Keratinocyte (primary cell): ENCODE measurements around the gene SCMH1. TPM values are rescaled to one million over a fixed set of nuclear protein-coding genes. Genes with fewer than 3 reads are reported as not detected.
"Not testable (repeated sequence)": the region's sequence is repeated elsewhere in the genome, so short reads cannot be mapped to it uniquely, and the experiment has no call there.

Experiments used
- DNase-seq: peaks from one replicate; pipeline ENCODE4 v3.0.0-alpha.2; 2011; ENCODE audit warnings: low read depth, missing footprints, low spot score
- FAIRE-seq: peaks from 2 replicates; lab custom pipeline; 2011; peaks lifted over from hg19 to GRCh38; lab: Jason Lieb, UNC
- H2AFZ ChIP-seq: 2 replicates; pipeline ENCODE4 v1.6.0; 2012; ENCODE audit warnings: low read length, control low read depth, inconsistent platforms; ENCODE audit not compliant: control insufficient read depth
- H3K27ac ChIP-seq: 2 replicates; pipeline ENCODE4 v1.5.1; 2011; ENCODE audit warnings: low read length; ENCODE audit not compliant: control insufficient read depth, insufficient read depth
- H3K27me3 ChIP-seq: 3 replicates; pipeline ENCODE4 v1.6.0; 2011; ENCODE audit warnings: low read length; ENCODE audit not compliant: control insufficient read depth, insufficient read depth; ENCODE audit errors: extremely low read depth
- H3K36me3 ChIP-seq, 2 experiments: 2 replicates in 1 of 2; 3 replicates in 1 of 2; pipeline ENCODE4 v1.5.1; 2011; ENCODE audit warnings: low read length in 2 of 2, mild to moderate bottlenecking in 1 of 2; ENCODE audit not compliant: control insufficient read depth in 2 of 2, insufficient read depth in 2 of 2; ENCODE audit errors: extremely low read depth in 1 of 2
- H3K4me1 ChIP-seq: 3 replicates; pipeline ENCODE4 v1.5.1; 2011; ENCODE audit warnings: low read length; ENCODE audit not compliant: control insufficient read depth, insufficient read depth; ENCODE audit errors: extremely low read depth
- H3K4me2 ChIP-seq: 3 replicates; pipeline ENCODE4 v1.6.0; 2011; ENCODE audit warnings: low read depth, low read length; ENCODE audit not compliant: control insufficient read depth, insufficient read depth; ENCODE audit errors: extremely low read depth
- H3K4me3 ChIP-seq, 3 experiments: fragments of 200-600 bp in 1 of 3; sonication (generic) in 1 of 3; 2 replicates in 2 of 3; 3 replicates in 1 of 3; pipeline ENCODE4 v1.5.1; 2011 to 2016; ENCODE audit warnings: low read length in 3 of 3, mild to moderate bottlenecking in 3 of 3, control low read depth in 2 of 3, inconsistent platforms in 1 of 3, low read depth in 1 of 3, mixed read lengths in 1 of 3, mixed run types in 1 of 3, moderate library complexity in 1 of 3; ENCODE audit not compliant: control insufficient read depth in 2 of 3, insufficient read depth in 2 of 3; ENCODE audit errors: extremely low read depth in 1 of 3
- H3K79me2 ChIP-seq: 2 replicates; pipeline ENCODE4 v1.6.0; 2012; ENCODE audit warnings: low read length; ENCODE audit not compliant: control insufficient read depth, insufficient read depth
- H3K9ac ChIP-seq: 3 replicates; pipeline ENCODE4 v1.6.0; 2011; ENCODE audit warnings: low read length; ENCODE audit not compliant: control insufficient read depth, insufficient read depth; ENCODE audit errors: extremely low read depth
- H3K9me1 ChIP-seq: 3 replicates; pipeline ENCODE4 v1.6.0; 2011; ENCODE audit warnings: low read length; ENCODE audit not compliant: control insufficient read depth, insufficient read depth; ENCODE audit errors: extremely low read depth
- H3K9me3 ChIP-seq: 2 replicates; pipeline ENCODE4 v1.5.1; 2012; ENCODE audit warnings: low read depth, low read length; ENCODE audit not compliant: control insufficient read depth
- H4K20me1 ChIP-seq: 3 replicates; pipeline ENCODE4 v1.6.0; 2011; ENCODE audit warnings: low read length; ENCODE audit not compliant: control insufficient read depth, insufficient read depth; ENCODE audit errors: extremely low read depth
- CTCF ChIP-seq, 3 experiments: IDR thresholded peaks in 1 of 3; conservative IDR thresholded peaks in 1 of 3; optimal IDR thresholded peaks in 1 of 3; 2 replicates in 2 of 3; 3 replicates in 1 of 3; pipeline versions ENCODE3 to v1.5.1; 2011; ENCODE audit warnings: low read length in 3 of 3, mild to moderate bottlenecking in 3 of 3, moderate library complexity in 2 of 3, control low read depth in 1 of 3, inconsistent platforms in 1 of 3; ENCODE audit not compliant: insufficient read depth in 2 of 3; ENCODE audit errors: extremely low read depth in 1 of 3
- EZH2 ChIP-seq: IDR thresholded peaks from one replicate; pipeline ENCODE4 v1.6.1; 2012; ENCODE audit warnings: inconsistent platforms, mild to moderate bottlenecking, low read length, moderate library complexity
- dilution Hi-C: fragments of 300-500 bp; cut with MboI; formaldehyde crosslinking; loops from one replicate; pipeline ENCODE4 v1.7.0; 2020; ENCODE audit warnings: low sequenced_read_pairs; ENCODE audit not compliant: extremely low pct_ligation_motif_present
- polyA plus RNA-seq, 5 experiments: library from polyadenylated mRNA; depleted of rRNA in 3 of 5; stranded (reverse) in 3 of 5; stranded (forward) in 1 of 5; unstranded in 1 of 5; fragments of >200 nt; gene quantifications; 1 replicate in 1 of 5; 2 replicates in 3 of 5; 3 replicates in 1 of 5; pipeline versions ENCODE4 v1.2.1 to v1.2.3, GENCODE V29; 2011 to 2012; ENCODE audit warnings: missing spikeins in 2 of 5, low read depth in 1 of 5, low replicate concordance in 1 of 5

SCMH1 gene
- polyA plus RNA-seq, 1 donor (not counting 4 experiments of a cell fraction or from before 2014, with no cell fraction given): 29.9 TPM

- H3K4me1 ChIP-seq: peaks cover 10% of the 10 kb centered on the region
- no peak overlapping the region for H3K4me2 ChIP-seq
- DNase-seq (no peak), FAIRE-seq (no peak)
- peaks cover 0 to 4% of the 10 kb centered on the region in 2 experiments for H3K36me3 ChIP-seq
- H3K79me2 ChIP-seq: no peaks in the 10 kb centered on the region
- TF ChIP-seq CTCF (optimal IDR thresholded peaks at IDR 0.05 in 1 of 3, IDR thresholded peaks at IDR 0.05 in 1 of 3, conservative IDR thresholded peaks at IDR 0.05 in 1 of 3; ENCODE audit: extremely low read depth in 1 of 3, insufficient read depth in 2 of 3, low read length in 3 of 3) (no peak), EZH2 (no peak)
- dilution Hi-C loops: no loop called here
- no peaks in the 10 kb centered on the region for H3K27me3 ChIP-seq
- no peak overlapping the region for H3K9ac ChIP-seq
- H4K20me1 ChIP-seq: no peaks in the 10 kb centered on the region
- no peak overlapping the region for H2AFZ ChIP-seq
- no peaks in the 10 kb centered on the region for H3K9me3 ChIP-seq
- H3K27ac ChIP-seq: no peak overlapping the region
- H3K4me3 ChIP-seq: no peak overlapping the region
- H3K9me1 ChIP-seq: no peaks in the 10 kb centered on the region
These were observed 123.5 kb downstream of the SCMH1 start for GRCh38 chr1:41118645-41119044.

GRCh38 chr1:41117241-41117640, 124.9 kb downstream of the SCMH1 start:
- H3K27me3 ChIP-seq, H3K9me1 ChIP-seq, H3K9ac ChIP-seq, DNase-seq, H3K27ac ChIP-seq, H3K36me3 ChIP-seq, H3K9me3 ChIP-seq, H2AFZ ChIP-seq, FAIRE-seq, H3K4me1 ChIP-seq, H4K20me1 ChIP-seq, dilution Hi-C loops, H3K4me3 ChIP-seq, H3K4me2 ChIP-seq, H3K79me2 ChIP-seq: not testable (repeated sequence)

- peak overlapping the region; percentile 68 for H3K4me2 ChIP-seq
- peaks cover 32% of the 10 kb centered on the region for H3K4me1 ChIP-seq
- DNase-seq (no peak), FAIRE-seq (no peak)
- no peak overlapping the region for H2AFZ ChIP-seq
- H3K9me3 ChIP-seq: no peaks in the 10 kb centered on the region
- H3K36me3 ChIP-seq: peaks cover 0 to 2% of the 10 kb centered on the region in 2 experiments
- dilution Hi-C loops: no loop called here
- H3K4me3 ChIP-seq: peak overlapping the region in 1 of 3 experiments; percentile 34
- H3K27ac ChIP-seq: peak overlapping the region; percentile 74
- H3K9ac ChIP-seq: no peak overlapping the region
- no peaks in the 10 kb centered on the region for H4K20me1 ChIP-seq
- no peaks in the 10 kb centered on the region for H3K79me2 ChIP-seq
- no peaks in the 10 kb centered on the region for H3K9me1 ChIP-seq
- TF ChIP-seq CTCF (optimal IDR thresholded peaks at IDR 0.05 in 1 of 3, IDR thresholded peaks at IDR 0.05 in 1 of 3, conservative IDR thresholded peaks at IDR 0.05 in 1 of 3; ENCODE audit: extremely low read depth in 1 of 3, insufficient read depth in 2 of 3, low read length in 3 of 3) (no peak), EZH2 (no peak)
- H3K27me3 ChIP-seq: no peaks in the 10 kb centered on the region
These were observed 131.4 kb downstream of the SCMH1 start for GRCh38 chr1:41110736-41111135.
